WTC11 (cell line): ENCODE data around the gene MAP1LC3C. TPM values are rescaled to one million over a fixed set of nuclear protein-coding genes. Genes with fewer than 3 reads are reported as not detected.
A peak's percentile ranks its signal among the peaks of the same experiment; 100 is the strongest.

Experiments
- ATAC-seq: fragments of 200-7000 bp; cut with Tn5 transposase; 2 replicates; pipeline ENCODE4 v1.10.0; 2021; ENCODE audit warnings: mild to moderate bottlenecking, moderate library complexity
- CTCF ChIA-PET: fragments of 300-600 bp; sonication (Branson Sonifier 250); formaldehyde crosslinking; loops from one replicate; lab custom pipeline; 2021; ENCODE audit warnings: antibody characterized with exemption; lab: Charles Lee
- POLR2A ChIA-PET: fragments of 350-600 bp; sonication (Branson Sonifier 250); formaldehyde crosslinking; loops from one replicate; lab custom pipeline; 2021; ENCODE audit warnings: antibody characterized with exemption; lab: Charles Lee
- DNase-seq: peaks from one replicate; pipeline ENCODE4 v3.0.0; 2021; ENCODE audit warnings: low spot score
- H3K27ac Mint-ChIP-seq: 2 replicates; pipeline ENCODE4 v1.8.0; 2021; ENCODE audit warnings: mixed read lengths
- H3K27me3 Mint-ChIP-seq: 2 replicates; pipeline ENCODE4 v1.8.0; 2021; ENCODE audit warnings: low read depth, mild to moderate bottlenecking, moderate library complexity, mixed read lengths
- H3K36me3 Mint-ChIP-seq: 2 replicates; pipeline ENCODE4 v1.8.0; 2021; ENCODE audit warnings: mixed read lengths
- H3K4me1 Mint-ChIP-seq: 2 replicates; pipeline ENCODE4 v1.8.0; 2022; ENCODE audit warnings: mixed read lengths
- H3K4me3 Mint-ChIP-seq: 2 replicates; pipeline ENCODE4 v1.8.0; 2021; ENCODE audit warnings: mild to moderate bottlenecking, moderate library complexity, mixed read lengths
- H3K9me3 Mint-ChIP-seq: 2 replicates; pipeline ENCODE4 v1.8.0; 2021; ENCODE audit warnings: mixed read lengths
- EMX1 ChIP-seq: fragments of 250-450 bp; sonication (Bioruptor Pico); IDR thresholded peaks from 2 replicates; pipeline ENCODE4 v1.8.0; 2021; ENCODE audit warnings: mild to moderate bottlenecking
- ESRRA ChIP-seq: sonication (generic); formaldehyde crosslinking; IDR thresholded peaks from 2 replicates; pipeline ENCODE4 v1.8.1; 2022; ENCODE audit warnings: mild to moderate bottlenecking, missing genetic modification reagents, borderline replicate concordance
- FOXK1 ChIP-seq: sonication (generic); formaldehyde crosslinking; IDR thresholded peaks from 2 replicates; pipeline ENCODE4 v1.8.0; 2022; ENCODE audit warnings: mild to moderate bottlenecking, moderate library complexity, missing genetic modification reagents
- GABPB1 ChIP-seq: sonication (generic); formaldehyde crosslinking; IDR thresholded peaks from 2 replicates; pipeline ENCODE4 v1.8.1; 2023; ENCODE audit warnings: mild to moderate bottlenecking, missing genetic modification reagents
- HMGA2 ChIP-seq: fragments of 250-450 bp; sonication (Bioruptor Pico); IDR thresholded peaks from 2 replicates; pipeline ENCODE4 v1.4.0; 2021; ENCODE audit warnings: mild to moderate bottlenecking, moderate library complexity
- IRF2 ChIP-seq: sonication (generic); formaldehyde crosslinking; IDR thresholded peaks from 2 replicates; pipeline ENCODE4 v1.8.0; 2022; ENCODE audit warnings: low read depth, missing genetic modification reagents, borderline replicate concordance
- KAT7 ChIP-seq: sonication (generic); formaldehyde crosslinking; IDR thresholded peaks from 2 replicates; pipeline ENCODE4 v1.8.1; 2023; ENCODE audit warnings: missing genetic modification reagents, mild to moderate bottlenecking, borderline replicate concordance
- SP1 ChIP-seq: sonication (generic); formaldehyde crosslinking; conservative IDR thresholded peaks from 2 replicates; pipeline ENCODE4 v1.8.1; 2022; ENCODE audit warnings: missing genetic modification reagents
- TCF7 ChIP-seq: sonication (generic); formaldehyde crosslinking; IDR thresholded peaks from 2 replicates; pipeline ENCODE4 v1.8.0; 2022; ENCODE audit warnings: mild to moderate bottlenecking, low read depth, missing genetic modification reagents, moderate library complexity
- ZNF138 ChIP-seq: sonication (generic); formaldehyde crosslinking; conservative IDR thresholded peaks from 2 replicates; pipeline ENCODE4 v1.8.1; 2022; ENCODE audit warnings: mild to moderate bottlenecking, moderate library complexity, missing genetic modification reagents
- ZNF219 ChIP-seq: sonication (generic); formaldehyde crosslinking; IDR thresholded peaks from 2 replicates; pipeline ENCODE4 v1.8.0; 2023; ENCODE audit warnings: missing genetic modification reagents, mild to moderate bottlenecking, borderline replicate concordance
- ZNF232 ChIP-seq: sonication (generic); formaldehyde crosslinking; IDR thresholded peaks from 2 replicates; pipeline ENCODE4 v1.8.0; 2022; ENCODE audit warnings: mild to moderate bottlenecking, missing genetic modification reagents
- ZNF263 ChIP-seq: sonication (generic); formaldehyde crosslinking; IDR thresholded peaks from 2 replicates; pipeline ENCODE4 v1.8.1; 2022; ENCODE audit warnings: low read depth, mild to moderate bottlenecking, moderate library complexity, missing genetic modification reagents
- ZNF317 ChIP-seq: sonication (generic); formaldehyde crosslinking; IDR thresholded peaks from 2 replicates; pipeline ENCODE4 v1.8.1; 2023; ENCODE audit warnings: low read depth, mild to moderate bottlenecking, moderate library complexity, missing genetic modification reagents, borderline replicate concordance
- ZNF396 ChIP-seq: fragments of 250-450 bp; sonication (Bioruptor Pico); IDR thresholded peaks from 2 replicates; pipeline ENCODE4 v1.8.0; 2021; ENCODE audit warnings: mild to moderate bottlenecking, moderate library complexity, borderline replicate concordance
- ZNF671 ChIP-seq: fragments of 250-450 bp; sonication (Bioruptor Pico); IDR thresholded peaks from 2 replicates; pipeline ENCODE4 v1.8.0; 2021; ENCODE audit warnings: mild to moderate bottlenecking
- total RNA-seq: library from RNA; stranded (reverse); gene quantifications from 3 replicates; pipeline ENCODE4 v1.2.3, GENCODE V29; 2021
- TF ChIP-seq, protein P1 (sequence below): sonication (generic); formaldehyde crosslinking; IDR thresholded peaks from 2 replicates; pipeline ENCODE4 v1.8.1; 2023; ENCODE audit warnings: mild to moderate bottlenecking, missing genetic modification reagents, borderline replicate concordance
- TF ChIP-seq, protein P2 (sequence below): fragments of 250-450 bp; sonication (Bioruptor Pico); IDR thresholded peaks from 2 replicates; pipeline ENCODE4 v2.1.2; 2022; ENCODE audit warnings: mild to moderate bottlenecking, moderate library complexity
- TF ChIP-seq, protein P3 (sequence below): sonication (generic); formaldehyde crosslinking; IDR thresholded peaks from 2 replicates; pipeline ENCODE4 v1.8.0; 2022; ENCODE audit warnings: mild to moderate bottlenecking, missing genetic modification reagents
- TF ChIP-seq, protein P4 (sequence below): sonication (generic); formaldehyde crosslinking; IDR thresholded peaks from 2 replicates; pipeline ENCODE4 v1.8.1; 2022; ENCODE audit warnings: missing genetic modification reagents, borderline replicate concordance
- TF ChIP-seq, protein P5 (sequence below): sonication (generic); formaldehyde crosslinking; IDR thresholded peaks from 2 replicates; pipeline ENCODE4 v1.8.1; 2023; ENCODE audit warnings: mild to moderate bottlenecking, missing genetic modification reagents, moderate library complexity
- TF ChIP-seq, protein P6 (sequence below): fragments of 250-450 bp; sonication (Bioruptor Pico); IDR thresholded peaks from 2 replicates; pipeline ENCODE4 v1.8.0; 2021; ENCODE audit warnings: mild to moderate bottlenecking
- TF ChIP-seq, protein P7 (sequence below): sonication (generic); formaldehyde crosslinking; IDR thresholded peaks from 2 replicates; pipeline ENCODE4 v1.8.1; 2022; ENCODE audit warnings: mild to moderate bottlenecking, missing genetic modification reagents, moderate library complexity, borderline replicate concordance

The MAP1LC3C gene
- total RNA-seq, 1 experiment from 2014 or later: 1.5 TPM

DNA sequence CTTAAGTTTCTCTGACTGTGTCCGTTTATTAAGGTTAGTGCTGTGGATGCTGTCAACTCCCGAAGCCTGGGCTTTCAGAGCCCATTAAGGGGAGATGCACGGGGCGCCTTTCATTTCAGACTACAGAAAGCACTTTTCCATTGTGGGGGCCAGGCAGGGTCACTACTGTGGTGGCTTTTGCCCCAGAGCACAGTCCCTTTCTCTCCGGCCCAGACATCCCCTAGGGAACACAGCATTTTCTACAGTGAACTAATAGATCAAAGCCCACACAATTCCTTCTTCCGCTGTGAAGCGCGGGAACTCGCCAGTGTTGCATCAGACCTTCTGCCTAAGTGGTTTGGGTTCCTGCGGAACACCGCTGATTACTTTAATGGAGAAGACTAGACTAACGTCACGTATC lies 26.8 kb upstream of the MAP1LC3C start:
- DNase-seq (no peak), ATAC-seq (no peak)
- Mint-ChIP-seq H3K27me3 (no peaks in the 10 kb centered on the region), H3K36me3 (peaks cover 10% of the 10 kb centered on the region; the same call in 1 of the 2 replicates), H3K4me1 (peaks cover 2% of the 10 kb centered on the region; the same call in 1 of the 2 replicates), H3K27ac (no peak overlapping the region), H3K9me3 (peaks cover 21% of the 10 kb centered on the region), H3K4me3 (no peak overlapping the region)
- ChIA-PET POLR2A (no interaction called here), CTCF (interaction anchor here (1.0 kb wide), 1 partner anchor 14 kb away, joined by 3 read pairs; no protein-coding TSS in a partner anchor)
- TF ChIP-seq HMGA2 (CRISPR knock-in tag) (no peak), GABPB1 (0 out of 2 replicates have a peak, but pooled peaks have one; percentile 19)

DNA sequence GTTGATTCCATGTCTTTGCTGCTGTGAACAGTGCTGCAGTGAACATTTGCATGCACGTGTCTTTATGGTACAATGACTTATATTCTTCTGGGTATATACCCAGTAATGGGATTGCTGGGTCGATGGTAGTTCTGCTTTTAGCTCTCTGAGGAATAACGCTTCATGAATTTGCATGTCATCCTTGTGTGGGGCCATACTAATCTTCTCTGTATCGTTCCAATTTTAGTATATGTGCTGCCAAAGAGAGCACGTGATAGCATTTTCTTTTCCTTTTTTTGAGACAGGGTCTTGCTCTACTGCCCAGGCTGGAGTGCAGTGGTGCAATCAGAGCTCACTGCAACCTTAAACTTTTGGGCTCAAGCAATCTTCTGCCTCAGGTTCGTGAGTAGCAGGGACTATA lies 24.9 kb upstream of the MAP1LC3C start:
- CTCF ChIA-PET: interaction anchor here (1.3 kb wide), 1 partner anchor 402 kb away, joined by 3 read pairs; no protein-coding TSS in a partner anchor
- H3K4me1 Mint-ChIP-seq: peaks cover 8% of the 10 kb centered on the region

DNA sequence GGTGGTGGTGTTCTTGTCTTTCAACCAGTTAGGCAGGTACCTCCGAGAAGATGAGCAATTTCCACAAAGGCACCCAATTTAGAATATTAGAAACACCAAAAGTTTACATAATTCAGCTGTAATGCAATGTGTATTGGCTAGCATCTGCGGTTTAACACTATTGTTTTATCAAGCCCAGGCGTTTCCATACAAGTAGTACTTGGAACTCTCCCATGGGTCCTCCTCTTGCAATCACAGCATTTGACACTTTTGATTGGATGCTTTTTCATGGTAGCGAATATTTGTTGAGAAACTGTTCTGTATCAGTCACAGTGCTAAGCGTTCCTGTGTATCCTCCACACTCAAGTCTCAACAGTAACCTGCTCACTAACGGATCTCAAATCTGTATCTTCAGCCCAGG lies 20.1 kb upstream of the MAP1LC3C start:
- H3K9me3 Mint-ChIP-seq: peaks cover 14% of the 10 kb centered on the region; the same call in 1 of the 2 replicates
- H3K36me3 Mint-ChIP-seq: peaks cover 10% of the 10 kb centered on the region
- no peaks in the 10 kb centered on the region for H3K27me3 Mint-ChIP-seq
- ChIA-PET POLR2A (no interaction called here), CTCF (interaction anchor here (0.6 to 0.7 kb wide), 2 partner anchors 86 to 627 kb away, joined by 3 to 5 read pairs; no protein-coding TSS in a partner anchor)
- H3K4me3 Mint-ChIP-seq: no peak overlapping the region
- DNase-seq (no peak), ATAC-seq (no peak)
- peaks cover 8% of the 10 kb centered on the region for H3K4me1 Mint-ChIP-seq
- no peak overlapping the region for H3K27ac Mint-ChIP-seq
- TF ChIP-seq FOXK1 (no peak), ZNF671 (no peak), ESRRA (CRISPR knock-in tag) (no peak), ZNF219 (no peak)
- TF ChIP-seq, protein P1, sequence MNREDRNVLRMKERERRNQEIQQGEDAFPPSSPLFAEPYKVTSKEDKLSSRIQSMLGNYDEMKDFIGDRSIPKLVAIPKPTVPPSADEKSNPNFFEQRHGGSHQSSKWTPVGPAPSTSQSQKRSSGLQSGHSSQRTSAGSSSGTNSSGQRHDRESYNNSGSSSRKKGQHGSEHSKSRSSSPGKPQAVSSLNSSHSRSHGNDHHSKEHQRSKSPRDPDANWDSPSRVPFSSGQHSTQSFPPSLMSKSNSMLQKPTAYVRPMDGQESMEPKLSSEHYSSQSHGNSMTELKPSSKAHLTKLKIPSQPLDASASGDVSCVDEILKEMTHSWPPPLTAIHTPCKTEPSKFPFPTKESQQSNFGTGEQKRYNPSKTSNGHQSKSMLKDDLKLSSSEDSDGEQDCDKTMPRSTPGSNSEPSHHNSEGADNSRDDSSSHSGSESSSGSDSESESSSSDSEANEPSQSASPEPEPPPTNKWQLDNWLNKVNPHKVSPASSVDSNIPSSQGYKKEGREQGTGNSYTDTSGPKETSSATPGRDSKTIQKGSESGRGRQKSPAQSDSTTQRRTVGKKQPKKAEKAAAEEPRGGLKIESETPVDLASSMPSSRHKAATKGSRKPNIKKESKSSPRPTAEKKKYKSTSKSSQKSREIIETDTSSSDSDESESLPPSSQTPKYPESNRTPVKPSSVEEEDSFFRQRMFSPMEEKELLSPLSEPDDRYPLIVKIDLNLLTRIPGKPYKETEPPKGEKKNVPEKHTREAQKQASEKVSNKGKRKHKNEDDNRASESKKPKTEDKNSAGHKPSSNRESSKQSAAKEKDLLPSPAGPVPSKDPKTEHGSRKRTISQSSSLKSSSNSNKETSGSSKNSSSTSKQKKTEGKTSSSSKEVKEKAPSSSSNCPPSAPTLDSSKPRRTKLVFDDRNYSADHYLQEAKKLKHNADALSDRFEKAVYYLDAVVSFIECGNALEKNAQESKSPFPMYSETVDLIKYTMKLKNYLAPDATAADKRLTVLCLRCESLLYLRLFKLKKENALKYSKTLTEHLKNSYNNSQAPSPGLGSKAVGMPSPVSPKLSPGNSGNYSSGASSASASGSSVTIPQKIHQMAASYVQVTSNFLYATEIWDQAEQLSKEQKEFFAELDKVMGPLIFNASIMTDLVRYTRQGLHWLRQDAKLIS (CRISPR knock-in tag): no peak
- TF ChIP-seq, protein P2, sequence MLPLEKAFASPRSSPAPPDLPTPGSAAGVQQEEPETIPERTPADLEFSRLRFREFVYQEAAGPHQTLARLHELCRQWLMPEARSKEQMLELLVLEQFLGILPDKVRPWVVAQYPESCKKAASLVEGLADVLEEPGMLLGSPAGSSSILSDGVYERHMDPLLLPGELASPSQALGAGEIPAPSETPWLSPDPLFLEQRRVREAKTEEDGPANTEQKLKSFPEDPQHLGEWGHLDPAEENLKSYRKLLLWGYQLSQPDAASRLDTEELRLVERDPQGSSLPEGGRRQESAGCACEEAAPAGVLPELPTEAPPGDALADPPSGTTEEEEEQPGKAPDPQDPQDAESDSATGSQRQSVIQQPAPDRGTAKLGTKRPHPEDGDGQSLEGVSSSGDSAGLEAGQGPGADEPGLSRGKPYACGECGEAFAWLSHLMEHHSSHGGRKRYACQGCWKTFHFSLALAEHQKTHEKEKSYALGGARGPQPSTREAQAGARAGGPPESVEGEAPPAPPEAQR (CRISPR knock-in tag): no peak

More for the DNA sequence above, 24.9 kb upstream of the MAP1LC3C start:
- POLR2A ChIA-PET: no interaction called here
- DNase-seq (no peak), ATAC-seq (no peak)
- Mint-ChIP-seq H3K4me3 (no peak overlapping the region), H3K27me3 (no peaks in the 10 kb centered on the region), H3K36me3 (peaks cover 10% of the 10 kb centered on the region; the same call in 1 of the 2 replicates), H3K27ac (no peak overlapping the region), H3K9me3 (peaks cover 14% of the 10 kb centered on the region; the same call in 1 of the 2 replicates)
- TF ChIP-seq ZNF317 (no peak), ZNF396 (CRISPR knock-in tag) (no peak), ZNF263 (CRISPR knock-in tag) (no peak), KAT7 (CRISPR knock-in tag) (no peak), IRF2 (no peak), GABPB1 (no peak), ZNF138 (no peak), SP1 (CRISPR knock-in tag) (no peak), EMX1 (CRISPR knock-in tag) (no peak), ZNF232 (CRISPR knock-in tag) (no peak), TCF7 (CRISPR knock-in tag) (no peak), HMGA2 (CRISPR knock-in tag) (no peak)
- TF ChIP-seq, protein P3, sequence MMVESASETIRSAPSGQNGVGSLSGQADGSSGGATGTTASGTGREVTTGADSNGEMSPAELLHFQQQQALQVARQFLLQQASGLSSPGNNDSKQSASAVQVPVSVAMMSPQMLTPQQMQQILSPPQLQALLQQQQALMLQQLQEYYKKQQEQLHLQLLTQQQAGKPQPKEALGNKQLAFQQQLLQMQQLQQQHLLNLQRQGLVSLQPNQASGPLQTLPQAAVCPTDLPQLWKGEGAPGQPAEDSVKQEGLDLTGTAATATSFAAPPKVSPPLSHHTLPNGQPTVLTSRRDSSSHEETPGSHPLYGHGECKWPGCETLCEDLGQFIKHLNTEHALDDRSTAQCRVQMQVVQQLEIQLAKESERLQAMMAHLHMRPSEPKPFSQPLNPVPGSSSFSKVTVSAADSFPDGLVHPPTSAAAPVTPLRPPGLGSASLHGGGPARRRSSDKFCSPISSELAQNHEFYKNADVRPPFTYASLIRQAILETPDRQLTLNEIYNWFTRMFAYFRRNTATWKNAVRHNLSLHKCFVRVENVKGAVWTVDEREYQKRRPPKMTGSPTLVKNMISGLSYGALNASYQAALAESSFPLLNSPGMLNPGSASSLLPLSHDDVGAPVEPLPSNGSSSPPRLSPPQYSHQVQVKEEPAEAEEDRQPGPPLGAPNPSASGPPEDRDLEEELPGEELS (CRISPR knock-in tag): no peak
- TF ChIP-seq, protein P4, sequence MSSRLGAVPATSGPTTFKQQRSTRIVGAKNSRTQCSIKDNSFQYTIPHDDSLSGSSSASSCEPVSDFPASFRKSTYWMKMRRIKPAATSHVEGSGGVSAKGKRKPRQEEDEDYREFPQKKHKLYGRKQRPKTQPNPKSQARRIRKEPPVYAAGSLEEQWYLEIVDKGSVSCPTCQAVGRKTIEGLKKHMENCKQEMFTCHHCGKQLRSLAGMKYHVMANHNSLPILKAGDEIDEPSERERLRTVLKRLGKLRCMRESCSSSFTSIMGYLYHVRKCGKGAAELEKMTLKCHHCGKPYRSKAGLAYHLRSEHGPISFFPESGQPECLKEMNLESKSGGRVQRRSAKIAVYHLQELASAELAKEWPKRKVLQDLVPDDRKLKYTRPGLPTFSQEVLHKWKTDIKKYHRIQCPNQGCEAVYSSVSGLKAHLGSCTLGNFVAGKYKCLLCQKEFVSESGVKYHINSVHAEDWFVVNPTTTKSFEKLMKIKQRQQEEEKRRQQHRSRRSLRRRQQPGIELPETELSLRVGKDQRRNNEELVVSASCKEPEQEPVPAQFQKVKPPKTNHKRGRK (CRISPR knock-in tag): no peak
- TF ChIP-seq, protein P5, sequence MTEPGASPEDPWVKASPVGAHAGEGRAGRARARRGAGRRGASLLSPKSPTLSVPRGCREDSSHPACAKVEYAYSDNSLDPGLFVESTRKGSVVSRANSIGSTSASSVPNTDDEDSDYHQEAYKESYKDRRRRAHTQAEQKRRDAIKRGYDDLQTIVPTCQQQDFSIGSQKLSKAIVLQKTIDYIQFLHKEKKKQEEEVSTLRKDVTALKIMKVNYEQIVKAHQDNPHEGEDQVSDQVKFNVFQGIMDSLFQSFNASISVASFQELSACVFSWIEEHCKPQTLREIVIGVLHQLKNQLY (CRISPR knock-in tag): no peak
- TF ChIP-seq, protein P6, sequence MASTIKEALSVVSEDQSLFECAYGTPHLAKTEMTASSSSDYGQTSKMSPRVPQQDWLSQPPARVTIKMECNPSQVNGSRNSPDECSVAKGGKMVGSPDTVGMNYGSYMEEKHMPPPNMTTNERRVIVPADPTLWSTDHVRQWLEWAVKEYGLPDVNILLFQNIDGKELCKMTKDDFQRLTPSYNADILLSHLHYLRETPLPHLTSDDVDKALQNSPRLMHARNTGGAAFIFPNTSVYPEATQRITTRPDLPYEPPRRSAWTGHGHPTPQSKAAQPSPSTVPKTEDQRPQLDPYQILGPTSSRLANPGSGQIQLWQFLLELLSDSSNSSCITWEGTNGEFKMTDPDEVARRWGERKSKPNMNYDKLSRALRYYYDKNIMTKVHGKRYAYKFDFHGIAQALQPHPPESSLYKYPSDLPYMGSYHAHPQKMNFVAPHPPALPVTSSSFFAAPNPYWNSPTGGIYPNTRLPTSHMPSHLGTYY: no peak
- TF ChIP-seq, protein P7, sequence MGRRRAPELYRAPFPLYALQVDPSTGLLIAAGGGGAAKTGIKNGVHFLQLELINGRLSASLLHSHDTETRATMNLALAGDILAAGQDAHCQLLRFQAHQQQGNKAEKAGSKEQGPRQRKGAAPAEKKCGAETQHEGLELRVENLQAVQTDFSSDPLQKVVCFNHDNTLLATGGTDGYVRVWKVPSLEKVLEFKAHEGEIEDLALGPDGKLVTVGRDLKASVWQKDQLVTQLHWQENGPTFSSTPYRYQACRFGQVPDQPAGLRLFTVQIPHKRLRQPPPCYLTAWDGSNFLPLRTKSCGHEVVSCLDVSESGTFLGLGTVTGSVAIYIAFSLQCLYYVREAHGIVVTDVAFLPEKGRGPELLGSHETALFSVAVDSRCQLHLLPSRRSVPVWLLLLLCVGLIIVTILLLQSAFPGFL (CRISPR knock-in tag): no peak
